Left ventricle myocardium inferior (tissue), 1 donor: ENCODE results near the gene CNGB1. TPM values are rescaled to one million over a fixed set of nuclear protein-coding genes. Genes with fewer than 3 reads are reported as not detected.
"Not testable (repeated sequence)": the region's sequence is repeated elsewhere in the genome, so short reads cannot be mapped to it uniquely, and the experiment has no call there.

Experiments used
- DNase-seq: peaks from one replicate; pipeline ENCODE4 v3.0.0-alpha.2; 2020
- H3K27ac ChIP-seq: fragments of 200-600 bp; replicated peaks from 2 replicates; pipeline ENCODE4 v1.8.0; 2021
- H3K27me3 ChIP-seq: fragments of 200-600 bp; 2 replicates; pipeline ENCODE4 v1.8.0; 2021; ENCODE audit warnings: low read depth
- H3K36me3 ChIP-seq: fragments of 200-600 bp; 2 replicates; pipeline ENCODE4 v1.8.0; 2021
- H3K4me1 ChIP-seq: fragments of 200-600 bp; 2 replicates; pipeline ENCODE4 v1.8.0; 2021
- H3K4me3 ChIP-seq: fragments of 200-600 bp; 2 replicates; pipeline ENCODE4 v1.8.0; 2021; ENCODE audit warnings: mild to moderate bottlenecking, moderate library complexity
- H3K9me3 ChIP-seq: fragments of 200-600 bp; replicated peaks from 2 replicates; pipeline ENCODE4 v1.8.0; 2021
- intact Hi-C: fragments of 100-400 bp; cut with micrococcal nuclease; formaldehyde crosslinking; loops from one replicate; pipeline ENCODE4 v1.11.0; 2022
- total RNA-seq: library from RNA; stranded (reverse); fragmentation: NEBNext Ultra II Directional; extraction: Animal tissue kit (Norgen Biotek cat#: 25700); gene quantifications from one replicate; pipeline ENCODE4 v1.2.1, GENCODE V29; 2021
- TF ChIP-seq, protein P1 (sequence below): fragments of 200-600 bp; IDR thresholded peaks from 2 replicates; pipeline ENCODE4 v1.8.0; 2021; ENCODE audit warnings: antibody characterized with exemption, mild to moderate bottlenecking, borderline replicate concordance
- donor health status: DM: no; HTN: yes; CAD: no; lungs with severe emphysema.

CNGB1 gene
- total RNA-seq, 1 donor from 2014 or later: not detected

DNA sequence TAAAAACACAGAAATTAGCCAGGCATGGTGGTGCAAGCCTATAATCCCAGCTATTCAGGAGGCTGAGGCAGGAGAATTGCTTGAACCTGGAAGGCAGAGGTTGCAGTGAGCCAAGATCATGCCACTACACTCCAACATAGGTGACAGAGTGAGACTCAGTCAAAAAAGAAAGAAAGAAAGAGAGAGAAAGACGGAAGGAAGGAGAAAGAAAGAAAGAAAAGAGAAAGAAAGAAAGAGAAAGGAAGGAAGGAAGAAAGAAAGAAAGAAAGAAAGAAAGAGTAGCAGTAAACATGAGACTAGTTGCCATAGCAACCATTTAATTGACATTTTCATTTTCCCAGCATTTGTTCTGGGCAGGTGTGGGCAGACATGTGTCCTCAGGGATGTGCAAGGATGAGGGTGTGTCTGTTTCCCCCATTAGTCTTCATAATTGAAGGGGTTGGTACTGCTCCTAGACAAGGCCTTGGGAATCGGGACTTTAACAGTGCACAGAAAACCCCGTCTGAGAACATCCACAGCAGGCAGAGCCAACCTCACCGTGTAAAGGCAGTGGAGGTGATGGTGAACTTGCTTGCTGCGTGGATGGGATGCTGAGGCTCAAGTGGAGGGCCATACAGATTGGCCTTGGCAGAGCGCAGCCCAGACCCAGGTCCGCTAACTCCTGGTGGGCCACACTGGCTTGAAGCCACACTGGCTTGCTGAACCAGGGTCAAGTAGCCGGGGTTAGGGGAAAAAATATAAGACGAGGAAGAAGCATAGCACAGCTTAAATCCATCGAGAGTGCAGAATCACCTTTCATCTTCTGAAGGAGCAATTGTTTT, 133.4 kb downstream of the CNGB1 start:
- intact Hi-C loops: no loop called here
- no peaks in the 10 kb centered on the region for H3K36me3 ChIP-seq
- TF ChIP-seq, protein P1, sequence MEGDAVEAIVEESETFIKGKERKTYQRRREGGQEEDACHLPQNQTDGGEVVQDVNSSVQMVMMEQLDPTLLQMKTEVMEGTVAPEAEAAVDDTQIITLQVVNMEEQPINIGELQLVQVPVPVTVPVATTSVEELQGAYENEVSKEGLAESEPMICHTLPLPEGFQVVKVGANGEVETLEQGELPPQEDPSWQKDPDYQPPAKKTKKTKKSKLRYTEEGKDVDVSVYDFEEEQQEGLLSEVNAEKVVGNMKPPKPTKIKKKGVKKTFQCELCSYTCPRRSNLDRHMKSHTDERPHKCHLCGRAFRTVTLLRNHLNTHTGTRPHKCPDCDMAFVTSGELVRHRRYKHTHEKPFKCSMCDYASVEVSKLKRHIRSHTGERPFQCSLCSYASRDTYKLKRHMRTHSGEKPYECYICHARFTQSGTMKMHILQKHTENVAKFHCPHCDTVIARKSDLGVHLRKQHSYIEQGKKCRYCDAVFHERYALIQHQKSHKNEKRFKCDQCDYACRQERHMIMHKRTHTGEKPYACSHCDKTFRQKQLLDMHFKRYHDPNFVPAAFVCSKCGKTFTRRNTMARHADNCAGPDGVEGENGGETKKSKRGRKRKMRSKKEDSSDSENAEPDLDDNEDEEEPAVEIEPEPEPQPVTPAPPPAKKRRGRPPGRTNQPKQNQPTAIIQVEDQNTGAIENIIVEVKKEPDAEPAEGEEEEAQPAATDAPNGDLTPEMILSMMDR: no peak
- H3K9me3 ChIP-seq: no peaks in the 10 kb centered on the region
- no peaks in the 10 kb centered on the region for H3K27me3 ChIP-seq
- H3K27ac ChIP-seq: no peak overlapping the region
- no peaks in the 10 kb centered on the region for H3K4me1 ChIP-seq
- no peak overlapping the region for H3K4me3 ChIP-seq
- no peak for DNase-seq

DNA sequence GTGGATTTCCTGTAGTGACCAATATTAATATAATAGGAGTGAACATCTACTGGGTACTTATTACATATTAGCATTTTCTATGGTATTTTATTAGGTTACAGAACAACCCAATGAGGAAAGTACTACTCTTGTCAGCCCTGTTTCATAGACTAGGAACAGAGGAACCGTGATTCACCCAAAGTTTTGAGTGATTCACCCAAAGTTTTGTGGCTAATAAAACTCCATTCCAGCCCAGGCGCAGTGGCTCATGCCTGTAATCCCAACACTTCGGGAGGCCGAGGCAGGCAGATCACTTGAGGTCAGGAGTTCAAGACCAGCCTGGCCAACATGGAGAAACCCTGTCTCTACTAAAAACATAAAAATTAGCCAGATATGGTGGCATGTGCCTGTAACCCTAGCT, 135.5 kb downstream of the CNGB1 start:
- H3K9me3 ChIP-seq, intact Hi-C loops, H3K27ac ChIP-seq, H3K36me3 ChIP-seq, DNase-seq, H3K4me3 ChIP-seq, H3K4me1 ChIP-seq, H3K27me3 ChIP-seq: not testable (repeated sequence)

DNA sequence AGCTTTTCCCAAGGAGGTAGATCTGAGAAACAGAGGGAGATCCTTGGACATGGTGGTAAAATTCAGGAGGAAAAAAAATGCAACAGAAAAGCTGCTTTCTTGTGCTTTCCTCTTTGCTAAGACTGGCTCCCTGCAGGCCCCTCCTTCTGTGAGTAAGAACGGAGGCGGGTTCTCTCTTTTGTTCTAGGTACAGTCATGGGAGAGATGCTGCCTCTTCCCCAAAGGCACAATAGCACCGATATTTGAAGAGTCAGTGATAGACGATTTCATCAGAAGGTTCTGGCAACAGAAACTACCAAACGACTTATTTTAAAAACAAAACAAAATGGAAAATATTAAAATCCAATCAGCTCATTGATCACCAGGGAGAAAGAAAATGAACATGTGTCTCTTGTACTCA, 136.0 kb downstream of the CNGB1 start:
- Histone ChIP-seq H3K36me3 (no peaks in the 10 kb centered on the region), H3K4me1 (peaks cover 4% of the 10 kb centered on the region), H3K4me3 (no peak overlapping the region), H3K27ac (no peak overlapping the region), H3K27me3 (no peaks in the 10 kb centered on the region), H3K9me3 (no peaks in the 10 kb centered on the region)
- intact Hi-C loops: no loop called here
- no peak for DNase-seq
- TF ChIP-seq, protein P1: no peak

Other genes with a start within 250 kb of the CNGB1 start
- gene KATNB1, start 235.4 kb downstream of the CNGB1 start, total RNA-seq: 11.2 TPM
- gene KIFC3, start 168.6 kb downstream of the CNGB1 start, total RNA-seq: 63.5 TPM
- 10.0 TPM for gene ZNF319, start 29.5 kb upstream of the CNGB1 start, total RNA-seq
- gene USB1, start 30.3 kb upstream of the CNGB1 start, total RNA-seq: 35.2 TPM
- 64.1 TPM for gene MMP15, start 54.6 kb upstream of the CNGB1 start, total RNA-seq
- gene CFAP20, start 158.3 kb upstream of the CNGB1 start, total RNA-seq: 34.5 TPM
- 31.5 TPM for gene CSNK2A2, start 227.0 kb upstream of the CNGB1 start, total RNA-seq